Keratinocyte (primary cell): Measurements from ENCODE around the gene LSM3. TPM values are rescaled to one million over a fixed set of nuclear protein-coding genes. Genes with fewer than 3 reads are reported as not detected.

Experiments
- DNase-seq: peaks from one replicate; pipeline ENCODE4 v3.0.0-alpha.2; 2011; ENCODE audit warnings: low read depth, missing footprints, low spot score
- FAIRE-seq: peaks from 2 replicates; lab custom pipeline; 2011; peaks lifted over from hg19 to GRCh38; lab: Jason Lieb, UNC
- H2AFZ ChIP-seq: 2 replicates; pipeline ENCODE4 v1.6.0; 2012; ENCODE audit warnings: low read length, control low read depth, inconsistent platforms; ENCODE audit not compliant: control insufficient read depth
- H3K27ac ChIP-seq: 2 replicates; pipeline ENCODE4 v1.5.1; 2011; ENCODE audit warnings: low read length; ENCODE audit not compliant: control insufficient read depth, insufficient read depth
- H3K27me3 ChIP-seq: 3 replicates; pipeline ENCODE4 v1.6.0; 2011; ENCODE audit warnings: low read length; ENCODE audit not compliant: control insufficient read depth, insufficient read depth; ENCODE audit errors: extremely low read depth
- H3K36me3 ChIP-seq, 2 experiments: 2 replicates in 1 of 2; 3 replicates in 1 of 2; pipeline ENCODE4 v1.5.1; 2011; ENCODE audit warnings: low read length in 2 of 2, mild to moderate bottlenecking in 1 of 2; ENCODE audit not compliant: control insufficient read depth in 2 of 2, insufficient read depth in 2 of 2; ENCODE audit errors: extremely low read depth in 1 of 2
- H3K4me1 ChIP-seq: 3 replicates; pipeline ENCODE4 v1.5.1; 2011; ENCODE audit warnings: low read length; ENCODE audit not compliant: control insufficient read depth, insufficient read depth; ENCODE audit errors: extremely low read depth
- H3K4me2 ChIP-seq: 3 replicates; pipeline ENCODE4 v1.6.0; 2011; ENCODE audit warnings: low read depth, low read length; ENCODE audit not compliant: control insufficient read depth, insufficient read depth; ENCODE audit errors: extremely low read depth
- H3K4me3 ChIP-seq, 3 experiments: fragments of 200-600 bp in 1 of 3; sonication (generic) in 1 of 3; 2 replicates in 2 of 3; 3 replicates in 1 of 3; pipeline ENCODE4 v1.5.1; 2011 to 2016; ENCODE audit warnings: low read length in 3 of 3, mild to moderate bottlenecking in 3 of 3, control low read depth in 2 of 3, inconsistent platforms in 1 of 3, low read depth in 1 of 3, mixed read lengths in 1 of 3, mixed run types in 1 of 3, moderate library complexity in 1 of 3; ENCODE audit not compliant: control insufficient read depth in 2 of 3, insufficient read depth in 2 of 3; ENCODE audit errors: extremely low read depth in 1 of 3
- H3K79me2 ChIP-seq: 2 replicates; pipeline ENCODE4 v1.6.0; 2012; ENCODE audit warnings: low read length; ENCODE audit not compliant: control insufficient read depth, insufficient read depth
- H3K9ac ChIP-seq: 3 replicates; pipeline ENCODE4 v1.6.0; 2011; ENCODE audit warnings: low read length; ENCODE audit not compliant: control insufficient read depth, insufficient read depth; ENCODE audit errors: extremely low read depth
- H3K9me1 ChIP-seq: 3 replicates; pipeline ENCODE4 v1.6.0; 2011; ENCODE audit warnings: low read length; ENCODE audit not compliant: control insufficient read depth, insufficient read depth; ENCODE audit errors: extremely low read depth
- H3K9me3 ChIP-seq: 2 replicates; pipeline ENCODE4 v1.5.1; 2012; ENCODE audit warnings: low read depth, low read length; ENCODE audit not compliant: control insufficient read depth
- H4K20me1 ChIP-seq: 3 replicates; pipeline ENCODE4 v1.6.0; 2011; ENCODE audit warnings: low read length; ENCODE audit not compliant: control insufficient read depth, insufficient read depth; ENCODE audit errors: extremely low read depth
- EZH2 ChIP-seq: IDR thresholded peaks from one replicate; pipeline ENCODE4 v1.6.1; 2012; ENCODE audit warnings: inconsistent platforms, mild to moderate bottlenecking, low read length, moderate library complexity
- dilution Hi-C: fragments of 300-500 bp; cut with MboI; formaldehyde crosslinking; loops from one replicate; pipeline ENCODE4 v1.7.0; 2020; ENCODE audit warnings: low sequenced_read_pairs; ENCODE audit not compliant: extremely low pct_ligation_motif_present
- polyA plus RNA-seq, 5 experiments: library from polyadenylated mRNA; depleted of rRNA in 3 of 5; stranded (reverse) in 3 of 5; stranded (forward) in 1 of 5; unstranded in 1 of 5; fragments of >200 nt; gene quantifications; 1 replicate in 1 of 5; 2 replicates in 3 of 5; 3 replicates in 1 of 5; pipeline versions ENCODE4 v1.2.1 to v1.2.3, GENCODE V29; 2011 to 2012; ENCODE audit warnings: missing spikeins in 2 of 5, low read depth in 1 of 5, low replicate concordance in 1 of 5
- TF ChIP-seq, protein P1 (sequence below), 3 experiments: IDR thresholded peaks in 1 of 3; conservative IDR thresholded peaks in 1 of 3; optimal IDR thresholded peaks in 1 of 3; 2 replicates in 2 of 3; 3 replicates in 1 of 3; pipeline versions ENCODE3 to v1.5.1; 2011; ENCODE audit warnings: low read length in 3 of 3, mild to moderate bottlenecking in 3 of 3, moderate library complexity in 2 of 3, control low read depth in 1 of 3, inconsistent platforms in 1 of 3; ENCODE audit not compliant: insufficient read depth in 2 of 3; ENCODE audit errors: extremely low read depth in 1 of 3

LSM3 gene
- polyA plus RNA-seq, 1 donor (not counting 4 experiments of a cell fraction or from before 2014, with no cell fraction given): 26.1 TPM

DNA sequence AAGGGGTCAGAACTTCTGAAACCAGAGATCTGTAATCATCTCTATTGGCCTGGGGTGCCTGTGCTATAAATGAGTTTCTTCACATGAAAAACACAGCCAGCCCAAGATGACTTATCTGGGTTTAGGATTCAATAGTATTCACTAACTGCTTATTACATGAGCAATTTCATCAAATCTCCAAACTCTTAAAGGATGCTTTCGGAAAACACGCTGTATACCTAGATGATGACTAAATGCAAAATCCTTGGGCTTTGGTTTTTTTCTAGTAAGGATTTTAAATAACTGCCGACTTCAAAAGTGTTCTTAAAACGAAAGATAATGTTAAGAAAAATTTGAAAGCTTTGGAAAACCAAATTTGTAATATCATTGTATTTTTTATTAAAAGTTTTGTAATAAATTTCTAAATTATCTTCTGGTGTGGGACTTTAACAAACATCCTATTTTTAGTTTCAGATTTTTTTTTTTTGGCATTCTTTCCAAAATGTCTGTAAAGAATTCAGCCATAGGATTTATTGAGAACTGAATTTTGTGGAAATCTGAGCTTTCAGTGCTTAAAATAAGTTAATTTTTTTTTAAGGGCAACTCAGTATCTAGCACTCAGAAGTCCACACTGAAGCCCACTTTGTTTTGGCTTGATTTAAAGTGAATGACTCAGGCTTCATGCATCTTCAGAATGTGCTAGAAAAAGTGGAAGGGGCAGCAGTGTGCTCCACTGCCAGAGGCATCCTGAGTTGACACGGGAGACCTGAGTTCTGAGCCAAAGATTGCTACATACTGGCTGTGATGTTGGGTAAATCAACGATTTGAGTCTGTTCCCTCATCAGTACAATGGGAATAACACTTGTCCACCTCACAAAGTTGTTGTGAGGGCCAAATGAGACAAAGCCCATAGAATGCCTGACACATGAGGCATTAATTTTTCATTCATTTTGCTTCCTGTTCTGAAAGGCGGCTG, 35.1 kb upstream of the LSM3 start:
- peak overlapping the region; percentile 91 for H3K9ac ChIP-seq
- TF ChIP-seq, protein P1, sequence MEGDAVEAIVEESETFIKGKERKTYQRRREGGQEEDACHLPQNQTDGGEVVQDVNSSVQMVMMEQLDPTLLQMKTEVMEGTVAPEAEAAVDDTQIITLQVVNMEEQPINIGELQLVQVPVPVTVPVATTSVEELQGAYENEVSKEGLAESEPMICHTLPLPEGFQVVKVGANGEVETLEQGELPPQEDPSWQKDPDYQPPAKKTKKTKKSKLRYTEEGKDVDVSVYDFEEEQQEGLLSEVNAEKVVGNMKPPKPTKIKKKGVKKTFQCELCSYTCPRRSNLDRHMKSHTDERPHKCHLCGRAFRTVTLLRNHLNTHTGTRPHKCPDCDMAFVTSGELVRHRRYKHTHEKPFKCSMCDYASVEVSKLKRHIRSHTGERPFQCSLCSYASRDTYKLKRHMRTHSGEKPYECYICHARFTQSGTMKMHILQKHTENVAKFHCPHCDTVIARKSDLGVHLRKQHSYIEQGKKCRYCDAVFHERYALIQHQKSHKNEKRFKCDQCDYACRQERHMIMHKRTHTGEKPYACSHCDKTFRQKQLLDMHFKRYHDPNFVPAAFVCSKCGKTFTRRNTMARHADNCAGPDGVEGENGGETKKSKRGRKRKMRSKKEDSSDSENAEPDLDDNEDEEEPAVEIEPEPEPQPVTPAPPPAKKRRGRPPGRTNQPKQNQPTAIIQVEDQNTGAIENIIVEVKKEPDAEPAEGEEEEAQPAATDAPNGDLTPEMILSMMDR (optimal IDR thresholded peaks at IDR 0.05 in 1 of 3, IDR thresholded peaks at IDR 0.05 in 1 of 3, conservative IDR thresholded peaks at IDR 0.05 in 1 of 3; ENCODE audit: extremely low read depth in 1 of 3, insufficient read depth in 2 of 3, low read length in 3 of 3): no peak
- TF ChIP-seq EZH2: no peak
- H3K9me1 ChIP-seq: no peaks in the 10 kb centered on the region
- H3K27me3 ChIP-seq: no peaks in the 10 kb centered on the region
- H3K27ac ChIP-seq: peak overlapping the region; percentile 98
- H4K20me1 ChIP-seq: peaks cover 2% of the 10 kb centered on the region
- H2AFZ ChIP-seq: no peak overlapping the region
- peaks cover 3% of the 10 kb centered on the region for H3K79me2 ChIP-seq
- H3K9me3 ChIP-seq: no peaks in the 10 kb centered on the region
- H3K4me1 ChIP-seq: peaks cover 42% of the 10 kb centered on the region
- FAIRE-seq (peak; percentile 97), DNase-seq (no peak)
- H3K4me3 ChIP-seq: peak overlapping the region in 2 of 3 experiments; percentile 25 to 49
- H3K4me2 ChIP-seq: peak overlapping the region; percentile 78
- dilution Hi-C loops: no loop called here
- H3K36me3 ChIP-seq: peaks cover 32 to 57% of the 10 kb centered on the region in 2 experiments

DNA sequence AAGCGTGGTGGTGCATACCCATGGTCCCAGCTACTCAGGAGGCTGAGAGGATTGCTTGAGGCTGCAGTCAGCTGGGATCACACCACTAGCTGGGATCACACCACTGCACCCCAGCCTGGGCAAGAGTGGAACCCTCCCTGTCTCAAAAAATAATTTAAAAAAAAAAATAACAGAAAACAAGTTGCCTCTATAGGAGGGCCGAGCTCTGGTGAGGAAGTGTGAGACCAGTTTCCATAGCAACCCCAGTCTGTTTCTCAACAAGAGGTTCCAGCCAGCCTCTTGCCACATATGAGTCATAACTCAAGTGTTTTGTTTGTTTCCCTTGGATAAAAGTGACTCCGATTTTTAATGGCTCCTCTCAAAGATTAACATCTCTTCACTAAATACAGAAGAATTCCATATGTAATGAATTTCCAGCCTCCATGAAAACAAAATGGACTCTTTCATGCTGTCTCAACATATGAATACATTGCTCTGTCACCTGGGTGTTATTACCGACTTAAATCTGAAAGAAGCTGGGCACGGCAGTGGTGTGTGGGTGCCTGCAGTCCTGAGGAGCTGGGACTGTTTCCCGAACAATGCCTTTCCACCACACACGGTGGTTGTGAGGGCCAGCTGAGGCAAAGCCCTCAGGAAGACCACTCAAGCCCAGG, 34.1 kb upstream of the LSM3 start:
- peak overlapping the region in 2 of 3 experiments; percentile 25 to 49 for H3K4me3 ChIP-seq
- peak overlapping the region; percentile 74 for H2AFZ ChIP-seq
- H4K20me1 ChIP-seq: peaks cover 2% of the 10 kb centered on the region

More for the DNA sequence above, 34.1 kb upstream of the LSM3 start:
- dilution Hi-C loops: no loop called here
- peak; percentile 91 for FAIRE-seq
- peaks cover 27 to 59% of the 10 kb centered on the region in 2 experiments for H3K36me3 ChIP-seq
- peak; percentile 94 for DNase-seq
- no peaks in the 10 kb centered on the region for H3K9me1 ChIP-seq
- peaks cover 3% of the 10 kb centered on the region for H3K79me2 ChIP-seq
- no peaks in the 10 kb centered on the region for H3K9me3 ChIP-seq
- peak overlapping the region; percentile 98 for H3K27ac ChIP-seq
- H3K4me1 ChIP-seq: peaks cover 42% of the 10 kb centered on the region
- no peaks in the 10 kb centered on the region for H3K27me3 ChIP-seq
- TF ChIP-seq, protein P1 (optimal IDR thresholded peaks at IDR 0.05 in 1 of 3, IDR thresholded peaks at IDR 0.05 in 1 of 3, conservative IDR thresholded peaks at IDR 0.05 in 1 of 3; ENCODE audit: extremely low read depth in 1 of 3, insufficient read depth in 2 of 3, low read length in 3 of 3): no peak
- no peak for TF ChIP-seq EZH2
- H3K9ac ChIP-seq: peak overlapping the region; percentile 91
- H3K4me2 ChIP-seq: peak overlapping the region; percentile 78
